ENCODE measurements around the gene STAC2. TPM values are rescaled to one million over a fixed set of nuclear protein-coding genes. Genes with fewer than 3 reads are reported as not detected.
"Not testable (repeated sequence)": the region's sequence is repeated elsewhere in the genome, so short reads cannot be mapped to it uniquely, and the experiment has no call there.

The STAC2 gene
- polyA plus RNA-seq, 3 donors = not detected

DNA sequence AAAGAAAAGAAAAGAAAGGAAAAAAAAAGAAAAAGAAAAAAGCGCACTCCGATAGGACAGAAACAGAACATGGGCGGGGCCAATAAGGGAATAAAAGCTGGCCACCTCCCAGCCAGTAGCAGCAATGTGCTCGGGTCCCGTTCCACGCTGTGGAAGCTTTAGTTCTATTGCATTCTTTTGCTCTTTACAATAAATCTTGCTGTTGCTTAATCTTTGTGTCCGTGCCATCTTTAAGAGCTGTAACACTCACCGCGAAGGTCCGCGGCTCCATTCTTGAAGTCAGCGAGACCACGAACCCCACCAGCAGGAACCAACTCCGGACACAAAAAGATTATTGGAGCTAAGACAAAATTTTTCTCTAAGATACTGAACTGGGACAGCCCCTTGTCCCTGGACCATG is 56.6 kb downstream of the STAC2 start:
- Histone ChIP-seq H3K4me3 (replicated peaks in 1 of 3; ENCODE audit: low read depth in 2 of 3, low read length in 3 of 3) (peak overlapping the region in 1 of 3 experiments; percentile 30), H3K4me1 (ENCODE audit: control insufficient read depth in 1 of 2, insufficient read depth in 2 of 2, low read length in 2 of 2) (peaks cover 50 to 62% of the 10 kb centered on the region in 2 donors), H4K20me1 (ENCODE audit: insufficient read depth, low read length) (no peaks in the 10 kb centered on the region), H2AFZ (ENCODE audit: insufficient read depth, low read depth, low read length, poor library complexity, severe bottlenecking) (peak overlapping the region; percentile 51), H3K27me3 (ENCODE audit: control insufficient read depth in 2 of 2, insufficient read depth in 2 of 2, low read length in 2 of 2) (no peaks in the 10 kb centered on the region), H3K9me3 (replicated peaks in 1 of 2; ENCODE audit: control insufficient read depth in 1 of 2, insufficient read depth in 1 of 2, low read length in 2 of 2) (no peaks in the 10 kb centered on the region), H3K27ac (ENCODE audit: low read depth in 1 of 2, low read length in 2 of 2) (no peak overlapping the region), H3K79me2 (ENCODE audit: insufficient read depth, low read length) (peaks cover 14% of the 10 kb centered on the region), H3K4me2 (replicated peaks; ENCODE audit: extremely low read depth, low read length, poor library complexity, severe bottlenecking) (peak overlapping the region; percentile 48), H3K9ac (ENCODE audit: insufficient read depth, low read length, poor library complexity, severe bottlenecking) (no peak overlapping the region), H3K36me3 (replicated peaks in 1 of 2; ENCODE audit: control insufficient read depth in 1 of 2, insufficient read depth in 2 of 2, low read length in 2 of 2) (no peaks in the 10 kb centered on the region)
- no peak for DNase-seq
- 10% methylated on average over 10 of the region's 14 CpGs for WGBS (ENCODE audit: insufficient coverage)
- H3K36me3 Mint-ChIP-seq = no peaks in the 10 kb centered on the region
- peak overlapping the region in 3 of 7 donors; percentile 5 to 37 (median 10) for H3K27ac Mint-ChIP-seq
- intact Hi-C loops (cut with micrococcal nuclease) = loop anchor here (5.0 to 10.0 kb wide), 3 partner anchors 66 to 182 kb away; no protein-coding TSS in a partner anchor
- H3K9me3 Mint-ChIP-seq = peaks cover 0 to 7% (median 3%) of the 10 kb centered on the region in 7 donors
- peaks cover 57% of the 10 kb centered on the region for H3K4me1 Mint-ChIP-seq
- H3K4me3 Mint-ChIP-seq = peak overlapping the region; percentile 58 to 73
- TF ChIP-seq, protein P1, sequence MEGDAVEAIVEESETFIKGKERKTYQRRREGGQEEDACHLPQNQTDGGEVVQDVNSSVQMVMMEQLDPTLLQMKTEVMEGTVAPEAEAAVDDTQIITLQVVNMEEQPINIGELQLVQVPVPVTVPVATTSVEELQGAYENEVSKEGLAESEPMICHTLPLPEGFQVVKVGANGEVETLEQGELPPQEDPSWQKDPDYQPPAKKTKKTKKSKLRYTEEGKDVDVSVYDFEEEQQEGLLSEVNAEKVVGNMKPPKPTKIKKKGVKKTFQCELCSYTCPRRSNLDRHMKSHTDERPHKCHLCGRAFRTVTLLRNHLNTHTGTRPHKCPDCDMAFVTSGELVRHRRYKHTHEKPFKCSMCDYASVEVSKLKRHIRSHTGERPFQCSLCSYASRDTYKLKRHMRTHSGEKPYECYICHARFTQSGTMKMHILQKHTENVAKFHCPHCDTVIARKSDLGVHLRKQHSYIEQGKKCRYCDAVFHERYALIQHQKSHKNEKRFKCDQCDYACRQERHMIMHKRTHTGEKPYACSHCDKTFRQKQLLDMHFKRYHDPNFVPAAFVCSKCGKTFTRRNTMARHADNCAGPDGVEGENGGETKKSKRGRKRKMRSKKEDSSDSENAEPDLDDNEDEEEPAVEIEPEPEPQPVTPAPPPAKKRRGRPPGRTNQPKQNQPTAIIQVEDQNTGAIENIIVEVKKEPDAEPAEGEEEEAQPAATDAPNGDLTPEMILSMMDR (IDR thresholded peaks at IDR 0.05) = no peak
- H3K27me3 Mint-ChIP-seq (ENCODE audit: low read depth in 3 of 3) = peaks cover 3 to 4% (median 3%) of the 10 kb centered on the region in 3 donors

DNA sequence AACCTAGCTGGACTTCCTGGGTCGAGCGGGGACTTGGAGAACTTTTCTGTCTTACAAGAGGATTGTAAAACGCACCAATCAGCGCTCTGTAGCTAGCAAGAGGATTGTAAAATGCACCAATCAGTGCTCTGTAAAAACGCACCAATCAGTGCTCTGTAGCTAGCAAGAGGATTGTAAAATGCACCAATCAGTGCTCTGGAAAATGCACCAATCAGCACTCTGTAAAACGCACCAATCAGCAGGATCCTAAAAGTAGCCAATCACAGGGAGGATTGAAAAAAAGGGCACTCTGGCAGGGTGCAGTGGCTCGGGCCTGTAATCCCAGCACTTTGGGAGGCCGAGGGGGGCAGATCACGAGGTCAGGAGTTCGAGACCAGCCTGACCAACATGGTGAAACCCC is 57.2 kb downstream of the STAC2 start:
- not testable (repeated sequence) for H3K27me3 Mint-ChIP-seq (ENCODE audit: low read depth in 3 of 3); H3K9ac ChIP-seq (ENCODE audit: insufficient read depth, low read length, poor library complexity, severe bottlenecking); H3K27ac ChIP-seq (ENCODE audit: low read depth in 1 of 2, low read length in 2 of 2); H2AFZ ChIP-seq (ENCODE audit: insufficient read depth, low read depth, low read length, poor library complexity, severe bottlenecking); H3K27me3 ChIP-seq (ENCODE audit: control insufficient read depth in 2 of 2, insufficient read depth in 2 of 2, low read length in 2 of 2); H3K36me3 ChIP-seq (replicated peaks in 1 of 2; ENCODE audit: control insufficient read depth in 1 of 2, insufficient read depth in 2 of 2, low read length in 2 of 2); H3K4me3 ChIP-seq (replicated peaks in 1 of 3; ENCODE audit: low read depth in 2 of 3, low read length in 3 of 3); H3K4me3 Mint-ChIP-seq; H3K9me3 ChIP-seq (replicated peaks in 1 of 2; ENCODE audit: control insufficient read depth in 1 of 2, insufficient read depth in 1 of 2, low read length in 2 of 2); H3K36me3 Mint-ChIP-seq; H3K4me2 ChIP-seq (replicated peaks; ENCODE audit: extremely low read depth, low read length, poor library complexity, severe bottlenecking); DNase-seq; H4K20me1 ChIP-seq (ENCODE audit: insufficient read depth, low read length); H3K9me3 Mint-ChIP-seq
- WGBS (ENCODE audit: insufficient coverage) = 99% methylated on average over 5 of the region's 10 CpGs
- peaks cover 14% of the 10 kb centered on the region for H3K79me2 ChIP-seq (ENCODE audit: insufficient read depth, low read length)
- intact Hi-C loops (cut with micrococcal nuclease) = loop anchor here (5.0 to 10.0 kb wide), 3 partner anchors 66 to 181 kb away; no protein-coding TSS in a partner anchor
- Mint-ChIP-seq H3K27ac (peak overlapping the region in 1 of 7 donors; percentile 30), H3K4me1 (peaks cover 59% of the 10 kb centered on the region)
- H3K4me1 ChIP-seq (ENCODE audit: control insufficient read depth in 1 of 2, insufficient read depth in 2 of 2, low read length in 2 of 2) = peaks cover 51 to 64% of the 10 kb centered on the region in 2 donors

Data from CD14-positive monocyte (primary cell).